ENCODE data around the gene USP21.
A peak's percentile ranks its signal among the peaks of the same experiment; 100 is the strongest.

USP21 gene

DNA sequence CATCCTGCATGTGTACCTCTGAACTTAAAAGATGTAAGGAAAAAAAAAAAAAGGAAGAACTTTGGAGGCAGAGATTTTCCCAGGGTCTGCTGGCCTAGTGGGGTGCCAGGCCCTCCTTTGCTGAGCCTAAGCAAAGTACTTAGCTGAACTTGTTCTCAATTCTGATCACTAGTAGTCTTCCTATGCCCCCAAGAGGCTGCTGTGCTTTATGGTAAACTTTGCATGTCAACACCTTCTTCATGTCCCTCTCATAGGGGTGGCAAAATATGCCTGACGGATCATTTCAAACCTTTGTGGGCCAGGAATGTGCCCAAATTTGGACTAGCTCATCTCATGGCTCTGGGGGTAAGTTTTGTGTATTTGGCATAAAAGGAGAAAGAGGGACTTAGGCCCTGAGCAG lies 1.4 kb upstream of the USP21 start:
- no peak overlapping the region for H3K27ac ChIP-seq

DNA sequence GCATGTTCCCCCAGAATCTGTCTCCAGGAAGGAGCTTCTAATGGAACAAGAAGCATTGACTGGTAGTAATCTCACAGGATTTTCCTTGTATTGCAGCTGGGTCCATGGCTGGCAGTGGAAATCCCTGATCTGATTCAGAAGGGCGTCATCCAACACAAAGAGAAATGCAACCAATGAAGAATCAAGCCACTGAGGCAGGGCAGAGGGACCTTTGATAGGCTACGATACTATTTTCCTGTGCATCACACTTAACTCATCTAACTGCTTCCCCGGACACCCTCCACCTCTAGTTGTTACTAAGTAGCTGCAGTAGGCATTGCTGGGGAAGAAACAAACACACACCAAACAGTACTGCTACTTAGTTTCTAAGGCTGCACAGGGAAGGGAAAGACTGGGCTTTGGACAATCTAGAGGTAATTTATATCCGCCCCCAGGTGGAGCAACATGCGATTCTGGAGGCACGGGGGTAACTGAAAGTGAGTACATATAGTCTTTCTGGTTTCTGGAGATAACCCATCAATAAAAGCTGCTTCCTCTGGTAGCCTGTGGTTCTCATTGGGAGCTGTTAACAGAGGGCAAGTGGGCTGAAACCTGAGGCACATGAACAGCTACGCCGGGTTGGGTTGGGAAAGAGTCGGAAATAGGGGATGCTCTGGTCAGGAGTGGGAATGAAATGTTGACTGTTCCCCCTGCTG lies 837 bp upstream of the USP21 start:
- TF ChIP-seq, protein P1, sequence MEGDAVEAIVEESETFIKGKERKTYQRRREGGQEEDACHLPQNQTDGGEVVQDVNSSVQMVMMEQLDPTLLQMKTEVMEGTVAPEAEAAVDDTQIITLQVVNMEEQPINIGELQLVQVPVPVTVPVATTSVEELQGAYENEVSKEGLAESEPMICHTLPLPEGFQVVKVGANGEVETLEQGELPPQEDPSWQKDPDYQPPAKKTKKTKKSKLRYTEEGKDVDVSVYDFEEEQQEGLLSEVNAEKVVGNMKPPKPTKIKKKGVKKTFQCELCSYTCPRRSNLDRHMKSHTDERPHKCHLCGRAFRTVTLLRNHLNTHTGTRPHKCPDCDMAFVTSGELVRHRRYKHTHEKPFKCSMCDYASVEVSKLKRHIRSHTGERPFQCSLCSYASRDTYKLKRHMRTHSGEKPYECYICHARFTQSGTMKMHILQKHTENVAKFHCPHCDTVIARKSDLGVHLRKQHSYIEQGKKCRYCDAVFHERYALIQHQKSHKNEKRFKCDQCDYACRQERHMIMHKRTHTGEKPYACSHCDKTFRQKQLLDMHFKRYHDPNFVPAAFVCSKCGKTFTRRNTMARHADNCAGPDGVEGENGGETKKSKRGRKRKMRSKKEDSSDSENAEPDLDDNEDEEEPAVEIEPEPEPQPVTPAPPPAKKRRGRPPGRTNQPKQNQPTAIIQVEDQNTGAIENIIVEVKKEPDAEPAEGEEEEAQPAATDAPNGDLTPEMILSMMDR (IDR thresholded peaks at IDR 0.05) = no peak
- peak overlapping the region; percentile 65 for H3K27ac ChIP-seq
- no peaks in the 10 kb centered on the region for H3K27me3 ChIP-seq
- peak overlapping the region; percentile 79 to 83 for H3K4me3 ChIP-seq (ENCODE audit: low read depth in 1 of 2, low read length in 1 of 2)
- peaks cover 22 to 24% of the 10 kb centered on the region in 2 experiments for H3K4me1 ChIP-seq (ENCODE audit: control insufficient read depth in 1 of 2, insufficient read depth in 1 of 2, low read depth in 1 of 2, low read length in 1 of 2)
- peaks cover 8% of the 10 kb centered on the region for H3K36me3 ChIP-seq
- no peaks in the 10 kb centered on the region for H3K9me3 ChIP-seq

More for the DNA sequence above, 1.4 kb upstream of the USP21 start:
- H3K36me3 ChIP-seq = peaks cover 4% of the 10 kb centered on the region
- H3K4me3 ChIP-seq (ENCODE audit: low read depth in 1 of 2, low read length in 1 of 2) = no peak overlapping the region
- no peaks in the 10 kb centered on the region for H3K9me3 ChIP-seq
- TF ChIP-seq, protein P1 (IDR thresholded peaks at IDR 0.05) = no peak
- no peaks in the 10 kb centered on the region for H3K27me3 ChIP-seq
- peaks cover 27 to 28% of the 10 kb centered on the region in 2 experiments for H3K4me1 ChIP-seq (ENCODE audit: control insufficient read depth in 1 of 2, insufficient read depth in 1 of 2, low read depth in 1 of 2, low read length in 1 of 2)

DNA sequence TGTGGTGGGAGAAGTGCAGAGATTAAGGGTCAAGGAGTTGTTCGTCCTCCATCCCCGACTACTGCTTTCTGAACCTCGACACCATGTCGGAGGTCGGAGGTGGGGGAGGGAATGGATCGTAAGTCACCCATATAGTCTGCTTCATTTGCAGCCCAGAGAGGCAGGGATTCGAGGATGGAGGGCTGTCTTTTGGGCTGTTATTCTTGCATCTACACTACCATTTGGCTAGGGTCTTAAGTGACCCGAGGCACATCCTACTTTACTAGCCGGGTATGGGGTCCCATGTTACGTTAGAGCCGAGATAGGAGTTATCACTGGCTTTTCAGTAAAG lies 578 bp downstream of the USP21 start:
- H3K4me1 ChIP-seq (ENCODE audit: control insufficient read depth in 1 of 2, insufficient read depth in 1 of 2, low read depth in 1 of 2, low read length in 1 of 2) = peaks cover 14 to 17% of the 10 kb centered on the region in 2 experiments
- TF ChIP-seq, protein P1 (IDR thresholded peaks at IDR 0.05) = no peak
- no peaks in the 10 kb centered on the region for H3K27me3 ChIP-seq
- no peaks in the 10 kb centered on the region for H3K9me3 ChIP-seq
- peaks cover 13% of the 10 kb centered on the region for H3K36me3 ChIP-seq
- peak overlapping the region; percentile 79 to 83 for H3K4me3 ChIP-seq (ENCODE audit: low read depth in 1 of 2, low read length in 1 of 2)
- H3K27ac ChIP-seq = peak overlapping the region; percentile 65

DNA sequence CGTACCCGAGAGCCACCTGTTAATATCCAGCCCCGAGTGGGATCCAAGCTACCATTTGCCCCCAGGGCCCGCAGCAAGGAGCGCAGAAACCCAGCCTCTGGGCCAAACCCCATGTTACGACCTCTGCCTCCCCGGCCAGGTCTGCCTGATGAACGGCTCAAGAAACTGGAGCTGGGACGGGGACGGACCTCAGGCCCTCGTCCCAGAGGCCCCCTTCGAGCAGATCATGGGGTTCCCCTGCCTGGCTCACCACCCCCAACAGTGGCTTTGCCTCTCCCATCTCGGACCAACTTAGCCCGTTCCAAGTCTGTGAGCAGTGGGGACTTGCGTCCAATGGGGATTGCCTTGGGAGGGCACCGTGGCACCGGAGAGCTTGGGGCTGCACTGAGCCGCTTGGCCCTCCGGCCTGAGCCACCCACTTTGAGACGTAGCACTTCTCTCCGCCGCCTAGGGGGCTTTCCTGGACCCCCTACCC lies 1.4 kb downstream of the USP21 start:
- Histone ChIP-seq H3K9me3 (no peaks in the 10 kb centered on the region), H3K4me3 (ENCODE audit: low read depth in 1 of 2, low read length in 1 of 2) (no peak overlapping the region), H3K27ac (no peak overlapping the region), H3K4me1 (ENCODE audit: control insufficient read depth in 1 of 2, insufficient read depth in 1 of 2, low read depth in 1 of 2, low read length in 1 of 2) (peaks cover 22 to 24% of the 10 kb centered on the region in 2 experiments), H3K27me3 (no peaks in the 10 kb centered on the region), H3K36me3 (peaks cover 13% of the 10 kb centered on the region)
- TF ChIP-seq, protein P1 (IDR thresholded peaks at IDR 0.05) = no peak

DNA sequence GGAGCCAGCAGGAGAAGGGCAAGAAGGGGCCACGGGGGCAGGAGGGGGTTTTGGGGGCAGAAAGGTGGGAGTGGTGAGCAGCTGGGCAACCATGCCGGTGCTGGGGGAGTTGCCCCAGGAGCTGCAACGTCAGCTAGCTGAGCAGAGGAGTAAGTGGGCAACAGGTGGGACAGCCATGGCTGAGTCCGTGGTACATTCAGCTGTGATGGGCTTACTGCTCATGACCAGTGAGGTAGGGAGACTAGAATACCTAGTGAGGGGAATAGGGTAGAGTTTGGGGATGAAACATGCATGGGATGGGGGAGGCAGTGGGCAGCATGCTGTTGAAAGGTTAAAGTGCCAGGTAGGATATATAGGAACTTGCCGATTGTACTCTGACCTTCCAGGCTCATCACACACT lies 2.4 kb downstream of the USP21 start:
- peaks cover 27 to 34% of the 10 kb centered on the region in 2 experiments for H3K4me1 ChIP-seq (ENCODE audit: control insufficient read depth in 1 of 2, insufficient read depth in 1 of 2, low read depth in 1 of 2, low read length in 1 of 2)
- TF ChIP-seq, protein P1 (IDR thresholded peaks at IDR 0.05) = no peak
- no peak overlapping the region for H3K4me3 ChIP-seq (ENCODE audit: low read depth in 1 of 2, low read length in 1 of 2)
- H3K9me3 ChIP-seq = no peaks in the 10 kb centered on the region
- no peaks in the 10 kb centered on the region for H3K27me3 ChIP-seq
- H3K27ac ChIP-seq = no peak overlapping the region
- peaks cover 13% of the 10 kb centered on the region for H3K36me3 ChIP-seq
